OCI-LY3 (cell line): ENCODE data around the gene SNX25.

ENCODE experiments used
- EZH2phosphoT487 ChIP-seq: fragments of 200-600 bp; shearing (Covaris generic); IDR thresholded peaks from 2 replicates; pipeline ENCODE4 v1.6.1; 2018; ENCODE audit warnings: antibody characterized with exemption, mixed run types, low read depth
- TF ChIP-seq, protein P1 (sequence below): fragments of 200-600, 300-600 bp; sonication (generic); IDR thresholded peaks from 2 replicates; pipeline ENCODE4 v1.5.1; 2014; ENCODE audit warnings: antibody characterized with exemption, low read length, low read depth

DNA sequence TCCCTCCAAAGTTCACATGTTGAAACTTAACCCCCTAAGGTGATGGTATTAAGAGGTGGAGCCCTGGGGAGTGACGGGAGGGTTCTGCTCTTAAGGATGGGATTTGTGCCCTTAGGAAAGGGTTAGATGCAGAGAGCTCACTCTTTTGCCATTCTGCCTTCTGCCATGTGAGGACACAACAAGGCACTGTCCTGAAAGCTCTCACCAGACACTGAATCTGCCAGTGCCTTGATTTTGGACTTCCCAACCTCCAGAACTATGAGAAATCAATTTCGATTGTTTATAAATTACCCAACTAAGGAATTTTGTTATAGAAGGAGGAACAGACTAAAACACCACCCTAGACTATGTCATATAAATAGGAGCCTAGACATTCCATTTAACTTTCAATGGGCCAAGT lies 174.7 kb downstream of the SNX25 start:
- TF ChIP-seq, protein P1, sequence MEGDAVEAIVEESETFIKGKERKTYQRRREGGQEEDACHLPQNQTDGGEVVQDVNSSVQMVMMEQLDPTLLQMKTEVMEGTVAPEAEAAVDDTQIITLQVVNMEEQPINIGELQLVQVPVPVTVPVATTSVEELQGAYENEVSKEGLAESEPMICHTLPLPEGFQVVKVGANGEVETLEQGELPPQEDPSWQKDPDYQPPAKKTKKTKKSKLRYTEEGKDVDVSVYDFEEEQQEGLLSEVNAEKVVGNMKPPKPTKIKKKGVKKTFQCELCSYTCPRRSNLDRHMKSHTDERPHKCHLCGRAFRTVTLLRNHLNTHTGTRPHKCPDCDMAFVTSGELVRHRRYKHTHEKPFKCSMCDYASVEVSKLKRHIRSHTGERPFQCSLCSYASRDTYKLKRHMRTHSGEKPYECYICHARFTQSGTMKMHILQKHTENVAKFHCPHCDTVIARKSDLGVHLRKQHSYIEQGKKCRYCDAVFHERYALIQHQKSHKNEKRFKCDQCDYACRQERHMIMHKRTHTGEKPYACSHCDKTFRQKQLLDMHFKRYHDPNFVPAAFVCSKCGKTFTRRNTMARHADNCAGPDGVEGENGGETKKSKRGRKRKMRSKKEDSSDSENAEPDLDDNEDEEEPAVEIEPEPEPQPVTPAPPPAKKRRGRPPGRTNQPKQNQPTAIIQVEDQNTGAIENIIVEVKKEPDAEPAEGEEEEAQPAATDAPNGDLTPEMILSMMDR = no peak
- no peak for TF ChIP-seq EZH2phosphoT487
